Keratinocyte (primary cell): Measurements from ENCODE around the gene DMD.

Experiments used
- EZH2 ChIP-seq: IDR thresholded peaks from one replicate; pipeline ENCODE4 v1.6.1; 2012; ENCODE audit warnings: inconsistent platforms, mild to moderate bottlenecking, low read length, moderate library complexity
- TF ChIP-seq, protein P1 (sequence below), 3 experiments: IDR thresholded peaks in 1 of 3; conservative IDR thresholded peaks in 1 of 3; optimal IDR thresholded peaks in 1 of 3; 2 replicates in 2 of 3; 3 replicates in 1 of 3; pipeline versions ENCODE3 to v1.5.1; 2011; ENCODE audit warnings: low read length in 3 of 3, mild to moderate bottlenecking in 3 of 3, moderate library complexity in 2 of 3, control low read depth in 1 of 3, inconsistent platforms in 1 of 3; ENCODE audit not compliant: insufficient read depth in 2 of 3; ENCODE audit errors: extremely low read depth in 1 of 3

DNA sequence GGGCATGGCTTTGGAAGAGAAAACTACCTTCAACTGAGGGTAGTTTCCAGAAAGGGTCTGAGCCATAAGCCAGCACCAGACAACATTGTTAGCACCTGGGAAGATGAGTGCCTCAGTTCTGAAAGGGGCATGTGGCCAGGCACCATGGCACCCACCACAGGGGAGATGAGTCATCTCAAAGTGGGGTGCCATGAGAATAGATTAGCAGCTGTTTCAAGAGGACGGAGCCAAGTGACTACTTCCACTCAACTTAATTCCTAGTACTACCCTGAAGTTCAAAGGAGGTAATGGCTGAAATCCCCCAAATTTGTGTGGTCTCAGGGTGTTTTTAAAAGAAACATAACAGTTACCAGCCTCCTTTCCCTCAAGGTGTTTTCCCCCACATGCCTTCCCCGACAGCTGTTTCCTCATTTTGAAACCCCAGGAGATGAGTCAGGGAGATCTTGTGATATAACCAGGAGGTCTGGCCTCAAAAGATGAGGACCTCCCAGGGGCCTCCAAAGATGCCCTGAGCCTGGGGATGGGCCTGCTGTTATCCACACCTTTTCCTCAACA, 2111.7 kb downstream of the DMD start:
- TF ChIP-seq, protein P1, sequence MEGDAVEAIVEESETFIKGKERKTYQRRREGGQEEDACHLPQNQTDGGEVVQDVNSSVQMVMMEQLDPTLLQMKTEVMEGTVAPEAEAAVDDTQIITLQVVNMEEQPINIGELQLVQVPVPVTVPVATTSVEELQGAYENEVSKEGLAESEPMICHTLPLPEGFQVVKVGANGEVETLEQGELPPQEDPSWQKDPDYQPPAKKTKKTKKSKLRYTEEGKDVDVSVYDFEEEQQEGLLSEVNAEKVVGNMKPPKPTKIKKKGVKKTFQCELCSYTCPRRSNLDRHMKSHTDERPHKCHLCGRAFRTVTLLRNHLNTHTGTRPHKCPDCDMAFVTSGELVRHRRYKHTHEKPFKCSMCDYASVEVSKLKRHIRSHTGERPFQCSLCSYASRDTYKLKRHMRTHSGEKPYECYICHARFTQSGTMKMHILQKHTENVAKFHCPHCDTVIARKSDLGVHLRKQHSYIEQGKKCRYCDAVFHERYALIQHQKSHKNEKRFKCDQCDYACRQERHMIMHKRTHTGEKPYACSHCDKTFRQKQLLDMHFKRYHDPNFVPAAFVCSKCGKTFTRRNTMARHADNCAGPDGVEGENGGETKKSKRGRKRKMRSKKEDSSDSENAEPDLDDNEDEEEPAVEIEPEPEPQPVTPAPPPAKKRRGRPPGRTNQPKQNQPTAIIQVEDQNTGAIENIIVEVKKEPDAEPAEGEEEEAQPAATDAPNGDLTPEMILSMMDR (optimal IDR thresholded peaks at IDR 0.05 in 1 of 3, IDR thresholded peaks at IDR 0.05 in 1 of 3, conservative IDR thresholded peaks at IDR 0.05 in 1 of 3; ENCODE audit: extremely low read depth in 1 of 3, insufficient read depth in 2 of 3, low read length in 3 of 3): no peak
- no peak for TF ChIP-seq EZH2
